AG04449 (cell line): ENCODE data around the gene KAZN.

Source experiments
- CTCF ChIA-PET: fragments of 350-600 bp; formaldehyde crosslinking; extraction: SDS; loops from one replicate; lab custom pipeline; 2021; ENCODE audit warnings: antibody characterized with exemption; lab: Yijun Ruan, JAX
- POLR2A ChIA-PET: fragments of 400-600, 350-600 bp; formaldehyde crosslinking; extraction: SDS; loops from one replicate; lab custom pipeline; 2020; ENCODE audit warnings: antibody characterized with exemption, inconsistent platforms; lab: Yijun Ruan, JAX
- DNase-seq: peaks from one replicate; pipeline ENCODE4 v3.0.0-alpha.2; 2010; ENCODE audit warnings: low read depth, low spot score
- H3K4me3 ChIP-seq: 2 replicates; pipeline ENCODE4 v1.5.1; 2011; ENCODE audit warnings: low read depth, mild to moderate bottlenecking, control low read depth, low read length
- TF ChIP-seq, protein P1 (sequence below): IDR thresholded peaks from one replicate; pipeline ENCODE4 v1.5.1; 2011; ENCODE audit warnings: mild to moderate bottlenecking, moderate library complexity, low read length, control low read depth, inconsistent platforms; ENCODE audit not compliant: insufficient read depth; ENCODE audit errors: missing control alignments

Gene KAZN

DNA sequence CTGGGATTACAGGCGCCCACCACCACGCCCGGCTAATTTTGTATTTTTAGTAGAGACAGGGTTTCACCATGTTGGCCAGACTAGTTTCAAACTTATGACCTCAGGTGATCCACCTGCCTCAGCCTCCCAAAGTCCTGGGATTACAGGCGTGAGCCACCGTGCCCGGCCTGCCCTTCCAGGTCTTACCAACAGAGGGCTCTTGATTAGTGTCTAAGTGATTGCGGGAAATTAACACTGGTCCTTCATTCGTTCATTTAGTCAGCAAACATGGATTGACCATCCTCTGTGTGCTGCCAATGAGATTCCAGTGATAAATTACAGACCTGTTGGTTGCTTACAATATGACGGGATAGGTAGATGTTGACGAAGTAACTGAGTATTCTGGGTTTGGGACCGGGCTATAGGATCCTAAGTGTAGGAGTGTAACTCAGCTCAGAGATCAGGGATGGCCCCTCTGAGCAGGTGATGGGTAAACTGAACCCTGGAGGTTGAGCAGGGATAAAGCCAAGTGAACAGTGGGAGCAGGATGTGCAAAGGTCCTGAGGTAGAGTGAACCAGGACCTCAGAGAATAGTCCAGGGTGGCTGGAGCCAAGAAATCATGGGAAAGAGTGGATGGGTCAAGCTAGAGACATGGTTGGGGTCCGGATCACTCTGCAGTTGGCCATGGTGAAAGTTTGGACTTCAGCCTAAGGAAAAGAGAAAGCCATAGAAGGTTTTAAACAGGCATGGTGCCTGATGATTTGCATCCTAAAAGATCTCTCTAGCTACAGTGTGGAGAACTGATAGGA lies 171.2 kb downstream of the KAZN start:
- POLR2A ChIA-PET: no interaction called here
- H3K4me3 ChIP-seq: no peak overlapping the region
- CTCF ChIA-PET: interaction anchor here (1.6 kb wide), 1 partner anchor 10 kb away, joined by 4 read pairs; no protein-coding TSS in a partner anchor
- TF ChIP-seq, protein P1, sequence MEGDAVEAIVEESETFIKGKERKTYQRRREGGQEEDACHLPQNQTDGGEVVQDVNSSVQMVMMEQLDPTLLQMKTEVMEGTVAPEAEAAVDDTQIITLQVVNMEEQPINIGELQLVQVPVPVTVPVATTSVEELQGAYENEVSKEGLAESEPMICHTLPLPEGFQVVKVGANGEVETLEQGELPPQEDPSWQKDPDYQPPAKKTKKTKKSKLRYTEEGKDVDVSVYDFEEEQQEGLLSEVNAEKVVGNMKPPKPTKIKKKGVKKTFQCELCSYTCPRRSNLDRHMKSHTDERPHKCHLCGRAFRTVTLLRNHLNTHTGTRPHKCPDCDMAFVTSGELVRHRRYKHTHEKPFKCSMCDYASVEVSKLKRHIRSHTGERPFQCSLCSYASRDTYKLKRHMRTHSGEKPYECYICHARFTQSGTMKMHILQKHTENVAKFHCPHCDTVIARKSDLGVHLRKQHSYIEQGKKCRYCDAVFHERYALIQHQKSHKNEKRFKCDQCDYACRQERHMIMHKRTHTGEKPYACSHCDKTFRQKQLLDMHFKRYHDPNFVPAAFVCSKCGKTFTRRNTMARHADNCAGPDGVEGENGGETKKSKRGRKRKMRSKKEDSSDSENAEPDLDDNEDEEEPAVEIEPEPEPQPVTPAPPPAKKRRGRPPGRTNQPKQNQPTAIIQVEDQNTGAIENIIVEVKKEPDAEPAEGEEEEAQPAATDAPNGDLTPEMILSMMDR: no peak
- no peak for DNase-seq

DNA sequence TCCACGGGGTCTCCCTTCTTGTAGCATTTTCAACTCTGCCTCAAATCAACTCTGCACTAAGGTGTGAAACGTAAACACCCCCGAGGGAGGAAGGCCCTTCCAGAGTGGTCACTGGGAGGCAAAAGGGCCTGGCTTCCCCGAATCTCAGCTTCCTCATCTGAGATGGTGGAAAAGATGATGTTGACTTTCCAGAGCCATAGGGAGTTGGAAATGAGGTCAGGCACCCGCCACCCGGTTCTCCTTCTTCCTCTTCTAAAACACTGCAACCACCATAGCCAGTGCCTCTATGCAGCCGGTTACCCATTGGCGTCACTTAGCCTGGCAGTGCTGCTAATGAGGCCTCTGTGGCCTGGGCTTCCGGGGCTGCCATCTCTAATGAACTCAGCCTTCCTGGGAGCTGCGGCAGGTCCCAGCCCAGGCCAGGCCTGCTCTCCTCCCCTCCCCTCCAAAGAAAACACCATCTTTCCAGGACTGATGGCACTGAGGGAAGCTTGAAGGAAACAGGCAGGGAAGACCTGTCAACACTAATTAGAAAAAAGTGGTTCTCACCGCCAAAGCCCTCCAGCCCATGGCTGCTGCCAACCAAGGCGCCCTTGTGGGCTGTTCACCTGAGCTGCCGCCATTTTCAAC lies 175.0 kb downstream of the KAZN start:
- DNase-seq: no peak
- no peak overlapping the region for H3K4me3 ChIP-seq
- TF ChIP-seq, protein P1: no peak
- ChIA-PET CTCF (no interaction called here), POLR2A (no interaction called here)

DNA sequence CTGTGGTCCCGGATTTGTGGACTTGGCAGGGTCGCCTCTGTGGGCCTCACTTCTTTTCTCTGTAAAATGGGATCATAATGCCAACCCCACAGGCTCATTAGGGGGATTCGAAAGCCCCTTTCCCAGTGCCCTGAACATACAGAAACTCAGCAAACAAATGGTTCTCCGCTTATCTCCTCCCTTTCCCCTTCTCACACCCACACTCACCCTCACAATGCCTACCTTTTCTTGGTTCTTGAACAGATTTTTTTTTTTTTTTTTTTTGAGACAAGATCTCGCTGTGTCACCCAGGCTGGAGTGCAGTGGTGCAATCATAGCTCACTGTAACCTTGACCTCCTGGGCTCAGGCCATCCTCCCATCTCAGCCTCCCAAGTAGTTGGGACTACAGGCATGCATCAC lies 175.7 kb downstream of the KAZN start:
- POLR2A ChIA-PET: no interaction called here
- H3K4me3 ChIP-seq: no peak overlapping the region
- CTCF ChIA-PET: no interaction called here
- DNase-seq: no peak
- TF ChIP-seq, protein P1: no peak

DNA sequence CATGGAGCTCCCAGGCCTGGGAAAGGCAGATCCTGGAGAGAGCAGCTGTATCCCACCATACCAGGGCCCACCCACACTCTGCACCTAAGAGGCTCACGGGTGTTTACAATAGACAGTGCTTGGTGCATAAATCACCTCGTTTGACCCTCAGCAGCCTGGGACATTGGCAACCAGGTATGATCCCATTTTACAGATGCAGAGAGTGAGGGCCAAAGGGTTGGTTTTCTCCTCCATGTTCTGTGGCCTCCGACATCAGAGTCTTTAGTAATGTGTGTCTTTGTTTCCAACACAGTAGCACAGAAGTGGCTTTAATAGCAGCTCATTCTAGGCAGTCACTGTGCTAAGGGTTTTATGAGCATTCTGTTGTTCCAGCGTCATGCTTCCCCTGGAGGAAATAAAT lies 176.5 kb downstream of the KAZN start:
- ChIA-PET POLR2A (no interaction called here), CTCF (no interaction called here)
- TF ChIP-seq, protein P1: no peak
- no peak overlapping the region for H3K4me3 ChIP-seq
- no peak for DNase-seq

DNA sequence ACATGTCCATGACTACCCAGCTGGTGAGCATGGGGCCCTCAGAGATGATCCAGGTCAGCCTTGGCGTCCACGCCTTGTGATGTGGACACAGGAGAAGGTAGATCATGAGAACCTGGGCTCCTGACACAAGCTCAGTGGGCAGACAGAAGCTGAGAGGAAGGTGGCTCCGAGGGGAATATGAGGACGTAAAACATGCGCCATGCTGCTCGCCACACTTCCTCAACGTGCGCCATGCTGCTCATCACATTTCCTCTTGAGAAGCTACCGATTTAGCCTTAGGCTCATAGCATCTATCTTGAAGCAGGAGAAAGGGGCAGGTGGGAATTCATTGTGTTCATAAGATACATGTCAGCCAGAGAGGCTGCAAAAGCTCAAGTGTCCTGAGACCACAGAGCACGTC lies 176.9 kb downstream of the KAZN start:
- ChIA-PET POLR2A (no interaction called here), CTCF (no interaction called here)
- DNase-seq: no peak

More for the DNA sequence above, 176.9 kb downstream of the KAZN start:
- TF ChIP-seq, protein P1: no peak
- H3K4me3 ChIP-seq: no peak overlapping the region
